Fibroblast of the aortic adventitia (primary cell): ENCODE measurements around the gene AURKAIP1. TPM values are rescaled to one million over a fixed set of nuclear protein-coding genes. Genes with fewer than 3 reads are reported as not detected.
A peak's percentile ranks its signal among the peaks of the same experiment; 100 is the strongest.

Experiments used
- DNase-seq: peaks from one replicate; pipeline ENCODE4 v3.0.0-alpha.2; 2010; ENCODE audit warnings: low read depth
- H3K4me3 ChIP-seq: 2 replicates; pipeline ENCODE4 v1.5.1; 2011; ENCODE audit warnings: low read depth, mild to moderate bottlenecking, control low read depth, low read length, moderate library complexity
- total RNA-seq: library from RNA; depleted of rRNA; stranded (reverse); fragments of >200 nt; gene quantifications from 2 replicates; pipeline ENCODE4 v1.2.3, GENCODE V29; 2012; ENCODE audit warnings: low replicate concordance
- TF ChIP-seq, protein P1 (sequence below): IDR thresholded peaks from 2 replicates; pipeline ENCODE4 v1.5.1; 2011; ENCODE audit warnings: mild to moderate bottlenecking, low read length, control low read depth, inconsistent platforms; ENCODE audit not compliant: insufficient read depth

AURKAIP1 gene
- 71.1 and 82.0 TPM in 2 replicates for total RNA-seq

GRCh38 chr1:1374929-1375662 lies at the start of gene AURKAIP1:
TSS of gene AURKAIP1 (minus strand) at chr1:1375207. CDS start at chr1:1374756, 451 bp downstream.
- TF ChIP-seq, protein P1, sequence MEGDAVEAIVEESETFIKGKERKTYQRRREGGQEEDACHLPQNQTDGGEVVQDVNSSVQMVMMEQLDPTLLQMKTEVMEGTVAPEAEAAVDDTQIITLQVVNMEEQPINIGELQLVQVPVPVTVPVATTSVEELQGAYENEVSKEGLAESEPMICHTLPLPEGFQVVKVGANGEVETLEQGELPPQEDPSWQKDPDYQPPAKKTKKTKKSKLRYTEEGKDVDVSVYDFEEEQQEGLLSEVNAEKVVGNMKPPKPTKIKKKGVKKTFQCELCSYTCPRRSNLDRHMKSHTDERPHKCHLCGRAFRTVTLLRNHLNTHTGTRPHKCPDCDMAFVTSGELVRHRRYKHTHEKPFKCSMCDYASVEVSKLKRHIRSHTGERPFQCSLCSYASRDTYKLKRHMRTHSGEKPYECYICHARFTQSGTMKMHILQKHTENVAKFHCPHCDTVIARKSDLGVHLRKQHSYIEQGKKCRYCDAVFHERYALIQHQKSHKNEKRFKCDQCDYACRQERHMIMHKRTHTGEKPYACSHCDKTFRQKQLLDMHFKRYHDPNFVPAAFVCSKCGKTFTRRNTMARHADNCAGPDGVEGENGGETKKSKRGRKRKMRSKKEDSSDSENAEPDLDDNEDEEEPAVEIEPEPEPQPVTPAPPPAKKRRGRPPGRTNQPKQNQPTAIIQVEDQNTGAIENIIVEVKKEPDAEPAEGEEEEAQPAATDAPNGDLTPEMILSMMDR = peak; percentile 34
- H3K4me3 ChIP-seq = peak within 1 kb of the TSS; percentile 90
- peak; percentile 100 for DNase-seq

- TF ChIP-seq, protein P1 = no peak
- H3K4me3 ChIP-seq = no peak overlapping the region
- no peak for DNase-seq
Observed at GRCh38 chr1:1424707-1425106, 49.7 kb upstream of the AURKAIP1 start.

- DNase-seq = no peak
- TF ChIP-seq, protein P1 = no peak
- no peak overlapping the region for H3K4me3 ChIP-seq
Observed at GRCh38 chr1:1423245-1423597, 48.2 kb upstream of the AURKAIP1 start.

DNA sequence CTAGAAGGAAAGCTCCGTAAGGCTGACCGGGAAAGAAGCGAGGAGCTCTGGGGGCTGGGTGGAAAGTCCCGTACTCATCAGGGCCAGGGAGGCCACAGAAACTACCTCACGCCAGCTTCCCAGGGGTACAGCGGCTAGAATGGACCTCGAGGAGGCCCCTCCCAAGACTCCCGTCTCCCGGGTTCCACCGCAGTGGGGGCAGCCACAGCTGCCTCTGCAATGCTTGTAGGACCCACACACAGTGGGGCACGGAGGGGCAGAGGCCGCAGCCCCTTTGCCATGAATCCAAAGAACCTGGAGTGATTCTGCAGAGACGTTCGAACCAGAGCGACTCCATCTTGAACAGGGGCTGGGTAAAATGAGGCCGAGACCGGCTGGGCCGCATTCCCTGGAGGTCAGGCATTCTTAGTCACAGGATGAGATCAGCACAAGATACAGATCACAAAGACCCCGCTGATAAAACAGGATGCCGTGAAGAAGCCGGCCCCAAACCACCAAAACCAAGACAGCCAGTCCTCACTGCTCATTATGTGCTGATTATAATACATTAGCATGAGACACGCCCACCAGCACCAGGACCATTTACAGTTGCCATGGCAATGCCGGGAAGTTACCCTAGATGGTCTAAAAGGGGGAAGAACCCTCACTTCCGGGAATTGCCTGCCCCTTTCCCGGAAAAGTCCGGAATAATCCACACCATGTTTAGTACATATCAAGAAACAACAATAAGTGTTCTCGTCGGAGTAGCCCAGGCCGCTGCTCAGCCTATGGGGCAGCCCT lies 47.6 kb upstream of the AURKAIP1 start:
- TF ChIP-seq, protein P1 = no peak
- no peak for DNase-seq

GRCh38 chr1:1421907-1422464 lies 47.0 kb upstream of the AURKAIP1 start:
- DNase-seq = no peak
- H3K4me3 ChIP-seq = no peak overlapping the region
- TF ChIP-seq, protein P1 = no peak

More for the DNA sequence above, 47.6 kb upstream of the AURKAIP1 start:
- no peak overlapping the region for H3K4me3 ChIP-seq

DNA sequence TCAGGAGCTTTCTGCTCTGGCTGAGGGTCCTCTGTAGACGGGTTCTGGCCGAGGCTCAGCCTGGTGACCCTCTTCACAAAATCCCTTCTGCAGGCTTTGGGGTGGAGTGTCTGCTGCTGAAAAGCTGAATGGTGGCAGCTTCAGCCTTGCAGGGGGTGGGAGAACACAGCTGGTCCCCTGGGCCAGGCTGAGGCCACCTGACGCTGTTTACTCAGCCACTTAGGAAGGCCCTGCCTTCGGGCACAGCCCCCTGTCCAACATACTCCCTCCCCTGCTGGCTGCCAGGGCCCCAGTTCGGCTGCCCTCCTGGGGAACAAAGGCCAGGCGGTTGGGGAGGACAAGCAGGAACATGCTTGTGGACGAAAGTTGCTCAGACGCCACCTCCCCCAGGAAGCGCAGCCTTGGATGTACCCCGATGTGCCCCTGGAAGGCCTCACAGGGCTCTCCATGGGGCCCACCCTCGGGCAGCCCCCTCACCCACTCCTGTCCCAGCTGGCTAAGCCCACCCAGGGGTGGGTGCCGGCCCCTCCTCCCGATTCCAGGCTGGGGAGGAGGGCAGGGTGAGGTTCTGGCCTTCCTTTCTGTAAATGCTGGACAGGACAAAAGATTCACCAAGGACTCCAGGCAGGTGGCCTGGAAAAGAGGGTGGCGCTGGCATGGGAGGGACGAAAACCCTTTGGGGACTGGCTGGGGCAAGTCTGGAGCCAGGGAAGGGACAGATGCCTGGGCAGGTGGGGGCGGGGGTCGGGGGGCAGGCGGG lies 46.3 kb upstream of the AURKAIP1 start, which contains the start of gene ANKRD65:
Gene ANKRD65 (minus strand): TSS at position 130 of the 760 bp plus-strand sequence. CDS start 271 bp downstream, outside the sequence.
- TF ChIP-seq, protein P1 = no peak
- no peak within 1 kb of the TSS for H3K4me3 ChIP-seq
- no peak for DNase-seq
